Heart left ventricle (tissue), 13 donors: Measurements from ENCODE around the gene TCEANC2.
"Not testable (repeated sequence)": the region's sequence is repeated elsewhere in the genome, so short reads cannot be mapped to it uniquely, and the experiment has no call there.

Experiments
- CTCF ChIP-seq, 12 donors: fragments of 200-600 bp; sonication (generic) in 4 of 12; IDR thresholded peaks; one replicate each; pipeline versions ENCODE4 v1.5.0 to v1.8.0; 2018 to 2022; ENCODE audit warnings: antibody characterized with exemption in 12 of 12, mild to moderate bottlenecking in 5 of 12
- POLR2A ChIP-seq, 2 donors: fragments of 450-650 bp; IDR thresholded peaks; one replicate each; pipeline ENCODE4 v1.6.1; 2017; ENCODE audit warnings: antibody characterized with exemption in 2 of 2, mild to moderate bottlenecking in 2 of 2, moderate library complexity in 2 of 2
- donor health status: ischemic (EF 13 %, LVEDD 7.1; RV severe dilation, severe dysfunction).
- donor health status: DM: no; HTN: yes; CAD: no.
- donor health status: DM: no; HTN: no; CAD: no.
- donor health status: ischemic (EF 25% LVEDD 6.9; RV normal size, moderate dysfunction).
- donor health status: ischemic (EF 25% LVEDD 5.7; RV mildly dilated, moderate dysfunction).
- donor health status: ischemic (EF 35%, LVEDD 5.7; RV mildly dilated, moderate dysfunction).
- donor health status: nonischemic (EF 11% LVEDD 7.7; RV severe dilation, severe dysfunction).
- donor health status: DM: yes; HTN: yes; CAD: no.
- donor health status: PGD.
- donor health status: ischemic (EF 29% LVEDD 5.4; RV normal size, mild dysfunction).
- donor health status: nonischemic (EF 23%, LVEDD 6.1; RV moderate dilation, normal function).

DNA sequence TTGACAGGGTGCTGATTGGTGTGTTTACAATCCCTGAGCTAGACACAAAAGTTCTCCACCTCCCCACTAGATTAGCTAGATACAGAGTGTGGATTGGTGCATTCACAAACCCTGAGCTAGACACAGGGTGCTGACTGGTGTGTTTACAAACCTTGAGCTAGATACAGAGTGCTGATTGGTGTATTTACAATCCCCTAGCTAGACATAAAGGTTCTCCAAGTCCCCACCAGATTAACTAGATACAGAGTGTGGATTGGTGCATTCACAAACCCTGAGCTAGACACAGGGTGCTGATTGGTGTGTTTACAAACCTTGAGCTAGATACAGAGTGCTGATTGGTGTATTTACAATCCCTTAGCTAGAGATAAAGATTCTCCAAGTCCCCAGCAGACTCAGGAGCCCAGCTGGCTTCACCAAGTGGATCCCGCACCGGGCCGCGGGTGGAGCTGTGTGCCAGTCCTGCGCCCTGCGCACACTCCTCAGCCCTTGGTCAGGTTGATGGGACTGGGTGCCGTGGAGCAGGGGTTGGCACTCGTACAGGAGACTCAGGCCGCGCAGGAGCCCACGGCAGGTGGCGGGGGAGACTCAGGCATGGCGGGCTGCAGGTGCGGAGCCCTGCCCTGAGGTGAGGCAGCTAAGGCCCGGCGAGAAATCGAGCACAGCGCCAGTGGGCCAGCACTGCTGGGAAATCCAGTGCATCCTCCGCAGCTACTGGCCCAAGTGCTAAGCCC is 49.5 kb upstream of the TCEANC2 start:
- not testable (repeated sequence) for TF ChIP-seq CTCF, POLR2A (IDR thresholded peaks at IDR 0.05)
